ENCODE measurements around the gene ICAM1. TPM values are rescaled to one million over a fixed set of nuclear protein-coding genes. Genes with fewer than 3 reads are reported as not detected.

The ICAM1 gene
- total and polyA plus RNA-seq, 7 experiments from 2014 or later, result 1.2 to 47.2 (median 4.2) TPM

- Mint-ChIP-seq H3K27me3 (no peaks in the 10 kb centered on the region), H3K4me3 (no peak overlapping the region), H3K27ac (peak overlapping the region in 3 of 9 donors; percentile 18 to 41 (median 28)), H3K4me1 (peaks cover 7 to 20% (median 14%) of the 10 kb centered on the region in 7 donors), H3K9me3 (no peaks in the 10 kb centered on the region), H3K36me3 (peaks cover 0 to 11% (median 5%) of the 10 kb centered on the region in 5 donors)
- CTCF ChIA-PET, result interaction anchor here (0.6 to 5.1 kb wide), 4 partner anchors 23 to 161 kb away, joined by 3 to 44 read pairs (median 4); partner anchors contain the start of gene MRPL4
- no peak overlapping the region for H3K27ac ChIP-seq (ENCODE audit: low read depth, low read length)
- POLR2A ChIA-PET, result interaction anchor here (0.9 to 1.8 kb wide), 3 partner anchors 9 to 24 kb away, joined by 4 to 5 read pairs (median 5); no protein-coding TSS in a partner anchor
- H3K27me3 ChIP-seq (ENCODE audit: control insufficient read depth in 2 of 2, insufficient read depth in 2 of 2, low read length in 2 of 2), result no peaks in the 10 kb centered on the region
- no peaks in the 10 kb centered on the region for H3K9me3 ChIP-seq (ENCODE audit: control insufficient read depth in 2 of 3, low read length in 3 of 3)
- no peak overlapping the region for H3K4me3 ChIP-seq (ENCODE audit: low read length)
- ATAC-seq (no peak), DNase-seq (no peak)
- intact Hi-C loops (cut with micrococcal nuclease), result no loop called here
- peaks cover 0 to 17% (median 0%) of the 10 kb centered on the region in 3 experiments for H3K36me3 ChIP-seq (ENCODE audit: control insufficient read depth in 2 of 3, insufficient read depth in 3 of 3, low read length in 3 of 3)
- peaks cover 8 to 12% of the 10 kb centered on the region in 2 donors for H3K4me1 ChIP-seq (ENCODE audit: control insufficient read depth in 2 of 2, insufficient read depth in 2 of 2, low read length in 2 of 2)
These were observed 44.4 kb upstream of the ICAM1 start for GRCh38 chr19:10226376-10227025.

- H3K36me3 ChIP-seq (ENCODE audit: control insufficient read depth in 2 of 3, insufficient read depth in 3 of 3, low read length in 3 of 3), result peaks cover 0 to 17% (median 0%) of the 10 kb centered on the region in 3 experiments
- POLR2A ChIA-PET, result interaction anchor here (0.5 to 1.8 kb wide), 3 partner anchors 9 to 62 kb away, joined by 3 to 5 read pairs (median 5); no protein-coding TSS in a partner anchor
- no peaks in the 10 kb centered on the region for H3K9me3 Mint-ChIP-seq
- ATAC-seq (no peak), DNase-seq (no peak)
- H3K4me1 Mint-ChIP-seq, result peaks cover 7 to 28% (median 14%) of the 10 kb centered on the region in 7 donors
- intact Hi-C loops (cut with micrococcal nuclease), result no loop called here
- no peak overlapping the region for H3K27ac ChIP-seq (ENCODE audit: low read depth, low read length)
- H3K36me3 Mint-ChIP-seq, result peaks cover 0 to 11% (median 5%) of the 10 kb centered on the region in 5 donors
- H3K27me3 ChIP-seq (ENCODE audit: control insufficient read depth in 2 of 2, insufficient read depth in 2 of 2, low read length in 2 of 2), result no peaks in the 10 kb centered on the region
- H3K4me1 ChIP-seq (ENCODE audit: control insufficient read depth in 2 of 2, insufficient read depth in 2 of 2, low read length in 2 of 2), result peaks cover 8 to 12% of the 10 kb centered on the region in 2 donors
- H3K9me3 ChIP-seq (ENCODE audit: control insufficient read depth in 2 of 3, low read length in 3 of 3), result no peaks in the 10 kb centered on the region
- H3K27me3 Mint-ChIP-seq, result no peaks in the 10 kb centered on the region
- CTCF ChIA-PET, result interaction anchor here (1.2 to 5.1 kb wide), 2 partner anchors 23 to 32 kb away, joined by 3 to 44 read pairs; partner anchors contain the start of gene MRPL4
- H3K4me3 ChIP-seq (ENCODE audit: low read length), result no peak overlapping the region
- no peak overlapping the region for H3K4me3 Mint-ChIP-seq
- no peak overlapping the region for H3K27ac Mint-ChIP-seq
These were observed 43.6 kb upstream of the ICAM1 start for GRCh38 chr19:10227026-10227971.

- ATAC-seq (no peak), DNase-seq (no peak)
- H3K27ac Mint-ChIP-seq, result peak overlapping the region in 1 of 9 donors; percentile 57
- H3K4me3 Mint-ChIP-seq, result peak overlapping the region in 2 of 10 donors; percentile 23 to 39
- H3K36me3 ChIP-seq (ENCODE audit: control insufficient read depth in 2 of 3, insufficient read depth in 3 of 3, low read length in 3 of 3), result peaks cover 0 to 17% (median 0%) of the 10 kb centered on the region in 3 experiments
- H3K36me3 Mint-ChIP-seq, result peaks cover 0 to 7% (median 4%) of the 10 kb centered on the region in 5 donors
- H3K4me1 Mint-ChIP-seq, result peaks cover 7 to 24% (median 14%) of the 10 kb centered on the region in 7 donors
- intact Hi-C loops (cut with micrococcal nuclease), result no loop called here
- H3K9me3 Mint-ChIP-seq, result no peaks in the 10 kb centered on the region
- H3K27ac ChIP-seq (ENCODE audit: low read depth, low read length), result no peak overlapping the region
- H3K27me3 ChIP-seq (ENCODE audit: control insufficient read depth in 2 of 2, insufficient read depth in 2 of 2, low read length in 2 of 2), result no peaks in the 10 kb centered on the region
- no peaks in the 10 kb centered on the region for H3K27me3 Mint-ChIP-seq
- CTCF ChIA-PET, result interaction anchor here (0.9 to 5.1 kb wide), 2 partner anchors 21 to 38 kb away, joined by 3 to 44 read pairs; partner anchors contain the start of gene MRPL4
- no peak overlapping the region for H3K4me3 ChIP-seq (ENCODE audit: low read length)
- H3K4me1 ChIP-seq (ENCODE audit: control insufficient read depth in 2 of 2, insufficient read depth in 2 of 2, low read length in 2 of 2), result peaks cover 8 to 12% of the 10 kb centered on the region in 2 donors
- no peaks in the 10 kb centered on the region for H3K9me3 ChIP-seq (ENCODE audit: control insufficient read depth in 2 of 3, low read length in 3 of 3)
- POLR2A ChIA-PET, result interaction anchor here (0.7 to 0.9 kb wide), 3 partner anchors 22 to 170 kb away, joined by 3 to 4 read pairs (median 3); no protein-coding TSS in a partner anchor
These were observed 42.5 kb upstream of the ICAM1 start for GRCh38 chr19:10228393-10228792.

- intact Hi-C loops (cut with micrococcal nuclease), result loop anchor here (1.0 kb wide), 1 partner anchor 21 kb away; no protein-coding TSS in a partner anchor
- Histone ChIP-seq H3K36me3 (ENCODE audit: control insufficient read depth in 2 of 3, insufficient read depth in 3 of 3, low read length in 3 of 3) (peaks cover 0 to 14% (median 0%) of the 10 kb centered on the region in 3 experiments), H3K4me1 (ENCODE audit: control insufficient read depth in 2 of 2, insufficient read depth in 2 of 2, low read length in 2 of 2) (peaks cover 8 to 12% of the 10 kb centered on the region in 2 donors), H3K27ac (ENCODE audit: low read depth, low read length) (no peak overlapping the region), H3K27me3 (ENCODE audit: control insufficient read depth in 2 of 2, insufficient read depth in 2 of 2, low read length in 2 of 2) (no peaks in the 10 kb centered on the region), H3K9me3 (ENCODE audit: control insufficient read depth in 2 of 3, low read length in 3 of 3) (no peaks in the 10 kb centered on the region), H3K4me3 (ENCODE audit: low read length) (no peak overlapping the region)
- H3K4me3 Mint-ChIP-seq, result peak overlapping the region in 9 of 10 donors; percentile 11 to 94 (median 64)
- CTCF ChIA-PET, result interaction anchor here (0.9 to 5.1 kb wide), 3 partner anchors 21 to 43 kb away, joined by 3 to 44 read pairs (median 4); partner anchors contain the start of gene MRPL4
- POLR2A ChIA-PET, result interaction anchor here (0.7 to 1.3 kb wide), 3 partner anchors 21 to 170 kb away, joined by 3 to 5 read pairs (median 4); no protein-coding TSS in a partner anchor
- H3K4me1 Mint-ChIP-seq, result peaks cover 7 to 24% (median 14%) of the 10 kb centered on the region in 7 donors
- ATAC-seq (no peak), DNase-seq (peak in 7 of 9 donors; percentile 27 to 49 (median 45))
- peak overlapping the region in 8 of 9 donors; percentile 36 to 80 (median 60) for H3K27ac Mint-ChIP-seq
- H3K27me3 Mint-ChIP-seq, result no peaks in the 10 kb centered on the region
- H3K36me3 Mint-ChIP-seq, result peaks cover 0 to 6% (median 4%) of the 10 kb centered on the region in 5 donors
- H3K9me3 Mint-ChIP-seq, result no peaks in the 10 kb centered on the region
These were observed 42.0 kb upstream of the ICAM1 start for GRCh38 chr19:10228920-10229319.

- Histone ChIP-seq H3K4me3 (ENCODE audit: low read length) (peak overlapping the region; percentile 81), H3K36me3 (ENCODE audit: control insufficient read depth in 2 of 3, insufficient read depth in 3 of 3, low read length in 3 of 3) (peaks cover 0 to 9% (median 0%) of the 10 kb centered on the region in 3 experiments), H3K27ac (ENCODE audit: low read depth, low read length) (peak overlapping the region; percentile 94), H3K9me3 (ENCODE audit: control insufficient read depth in 2 of 3, low read length in 3 of 3) (no peaks in the 10 kb centered on the region), H3K4me1 (ENCODE audit: control insufficient read depth in 2 of 2, insufficient read depth in 2 of 2, low read length in 2 of 2) (peaks cover 12% of the 10 kb centered on the region in 2 donors), H3K27me3 (ENCODE audit: control insufficient read depth in 2 of 2, insufficient read depth in 2 of 2, low read length in 2 of 2) (no peaks in the 10 kb centered on the region)
- Mint-ChIP-seq H3K9me3 (no peaks in the 10 kb centered on the region), H3K27ac (peak overlapping the region; percentile 28 to 89 (median 82)), H3K4me1 (peaks cover 7 to 29% (median 19%) of the 10 kb centered on the region in 7 donors), H3K4me3 (peak overlapping the region; percentile 79 to 94 (median 88)), H3K27me3 (no peaks in the 10 kb centered on the region), H3K36me3 (no peaks in the 10 kb centered on the region)
- peak; percentile 79 for ATAC-seq
- ChIA-PET POLR2A (interaction anchor here (0.7 to 1.3 kb wide), 5 partner anchors 19 to 126 kb away, joined by 3 to 10 read pairs (median 5); partner anchors contain the start of gene MRPL4), CTCF (interaction anchor here (5.1 kb wide), 1 partner anchor 20 kb away, joined by 44 read pairs; the partner anchor contains the start of gene MRPL4)
- intact Hi-C loops (cut with micrococcal nuclease), result loop anchor here in 1 of 2 donors (2.0 kb wide), 1 partner anchor 36 kb away; the partner anchor contains the start of gene DNMT1
- DNase-seq, result peak in 8 of 9 donors; percentile 32 to 71 (median 41)
These were observed 40.6 kb upstream of the ICAM1 start for GRCh38 chr19:10230173-10230860.

Data from naive thymus-derived CD4-positive, alpha-beta T cell (primary cell).